AG04450 (cell line): ENCODE data around the gene PPT1. TPM values are rescaled to one million over a fixed set of nuclear protein-coding genes. Genes with fewer than 3 reads are reported as not detected.

Experiments
- CTCF ChIA-PET: fragments of 300-600, 350-600 bp; formaldehyde crosslinking; extraction: SDS; loops from one replicate; lab custom pipeline; 2022; ENCODE audit warnings: antibody characterized with exemption, inconsistent platforms; lab: Charles Lee
- POLR2A ChIA-PET: fragments of 350-600 bp; formaldehyde crosslinking; extraction: SDS; loops from one replicate; lab custom pipeline; 2021; ENCODE audit warnings: antibody characterized with exemption, inconsistent platforms; lab: Yijun Ruan, JAX
- DNase-seq: peaks from one replicate; pipeline ENCODE4 v3.0.0-alpha.2; 2011; ENCODE audit warnings: low read depth, low spot score
- H3K27ac ChIP-seq: one replicate; pipeline ENCODE4 v1.5.1; 2012; ENCODE audit warnings: low read depth, low read length, control low read depth
- H3K27me3 ChIP-seq: one replicate; pipeline ENCODE4 v1.6.0; 2012; ENCODE audit warnings: low read length; ENCODE audit not compliant: control insufficient read depth, insufficient read depth
- H3K4me3 ChIP-seq: 2 replicates; pipeline ENCODE4 v1.5.1; 2011; ENCODE audit warnings: mild to moderate bottlenecking, low read depth, low read length, control low read depth
- H3K9me3 ChIP-seq: 2 replicates; pipeline ENCODE4 v1.5.1; 2012; ENCODE audit warnings: low read length; ENCODE audit not compliant: control insufficient read depth, insufficient read depth
- polyA plus RNA-seq: library from polyadenylated mRNA; depleted of rRNA; stranded (reverse); fragments of >200 nt; gene quantifications from 2 replicates; pipeline ENCODE4 v1.2.3, GENCODE V29; 2011
- TF ChIP-seq, protein P1 (sequence below): IDR thresholded peaks from 2 replicates; pipeline ENCODE4 v1.5.1; 2011; ENCODE audit warnings: low read depth, low read length, control low read depth, inconsistent platforms

Gene PPT1
- polyA plus RNA-seq, 1 experiment: 44.2 TPM

DNA sequence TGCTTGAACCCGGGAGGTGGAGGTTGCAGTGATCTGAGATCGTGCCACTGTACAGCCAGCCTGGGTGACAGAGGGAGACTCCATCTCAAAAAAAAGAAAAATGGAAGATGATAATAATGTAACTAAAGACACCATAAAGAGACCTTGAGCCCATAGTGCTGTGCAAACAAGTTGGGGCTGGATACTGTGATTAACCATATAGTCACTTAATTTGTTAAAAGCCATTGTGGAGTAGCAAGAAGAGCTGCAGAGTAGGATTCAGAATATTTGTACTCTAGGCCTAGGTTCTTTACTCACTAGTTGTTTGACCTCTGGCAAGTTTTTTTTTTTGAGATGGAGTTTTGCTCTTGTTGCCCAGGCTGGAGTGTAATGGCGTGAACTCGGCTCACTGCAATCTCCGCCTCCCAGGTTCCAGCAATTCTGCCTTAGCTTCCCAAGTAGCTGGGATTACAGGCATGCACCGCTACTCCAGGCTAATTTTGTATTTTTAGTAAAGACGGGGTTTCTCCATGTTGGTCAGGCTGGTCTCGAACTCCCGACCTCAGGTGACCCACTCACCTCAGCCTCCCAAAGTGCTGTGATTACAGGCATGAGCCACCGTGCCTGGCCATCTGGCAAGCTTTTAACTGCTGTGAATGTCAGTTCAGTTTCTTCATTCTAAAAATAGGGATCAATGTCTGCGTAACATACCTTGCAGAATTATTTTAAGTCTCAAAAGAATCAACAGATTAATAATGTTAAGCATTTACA lies 43.7 kb downstream of the PPT1 start:
- Histone ChIP-seq H3K27me3 (no peaks in the 10 kb centered on the region), H3K4me3 (no peak overlapping the region), H3K9me3 (no peaks in the 10 kb centered on the region), H3K27ac (no peak overlapping the region)
- POLR2A ChIA-PET: no interaction called here
- CTCF ChIA-PET: no interaction called here
- DNase-seq: no peak
- TF ChIP-seq, protein P1, sequence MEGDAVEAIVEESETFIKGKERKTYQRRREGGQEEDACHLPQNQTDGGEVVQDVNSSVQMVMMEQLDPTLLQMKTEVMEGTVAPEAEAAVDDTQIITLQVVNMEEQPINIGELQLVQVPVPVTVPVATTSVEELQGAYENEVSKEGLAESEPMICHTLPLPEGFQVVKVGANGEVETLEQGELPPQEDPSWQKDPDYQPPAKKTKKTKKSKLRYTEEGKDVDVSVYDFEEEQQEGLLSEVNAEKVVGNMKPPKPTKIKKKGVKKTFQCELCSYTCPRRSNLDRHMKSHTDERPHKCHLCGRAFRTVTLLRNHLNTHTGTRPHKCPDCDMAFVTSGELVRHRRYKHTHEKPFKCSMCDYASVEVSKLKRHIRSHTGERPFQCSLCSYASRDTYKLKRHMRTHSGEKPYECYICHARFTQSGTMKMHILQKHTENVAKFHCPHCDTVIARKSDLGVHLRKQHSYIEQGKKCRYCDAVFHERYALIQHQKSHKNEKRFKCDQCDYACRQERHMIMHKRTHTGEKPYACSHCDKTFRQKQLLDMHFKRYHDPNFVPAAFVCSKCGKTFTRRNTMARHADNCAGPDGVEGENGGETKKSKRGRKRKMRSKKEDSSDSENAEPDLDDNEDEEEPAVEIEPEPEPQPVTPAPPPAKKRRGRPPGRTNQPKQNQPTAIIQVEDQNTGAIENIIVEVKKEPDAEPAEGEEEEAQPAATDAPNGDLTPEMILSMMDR: no peak

DNA sequence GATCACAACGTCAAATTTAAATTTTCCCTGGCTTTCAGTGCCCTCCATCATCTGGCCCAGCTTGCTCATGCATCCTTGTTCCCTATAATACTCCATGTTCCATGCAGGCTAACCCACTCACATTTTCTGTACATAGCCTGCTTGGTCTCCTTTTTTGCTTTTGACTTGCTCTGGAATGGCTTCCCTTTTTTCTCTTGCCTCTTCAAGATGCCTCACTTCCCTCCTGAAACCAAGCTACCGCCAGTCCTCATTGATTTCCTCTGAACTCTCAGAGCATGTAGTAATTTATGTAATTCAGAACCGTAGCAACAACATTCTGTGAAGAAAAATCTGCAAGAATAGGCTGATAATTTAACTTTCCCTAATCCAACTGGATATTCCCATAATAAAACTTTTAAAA lies 46.2 kb downstream of the PPT1 start:
- ChIA-PET POLR2A (interaction anchor here (0.6 kb wide), 1 partner anchor 25 kb away, joined by 3 read pairs; no protein-coding TSS in a partner anchor), CTCF (interaction anchor here (0.9 to 2.9 kb wide), 2 partner anchors 18 to 148 kb away, joined by 3 to 9 read pairs; no protein-coding TSS in a partner anchor)
- TF ChIP-seq, protein P1: no peak
- H3K27me3 ChIP-seq: no peaks in the 10 kb centered on the region
- DNase-seq: no peak
- no peak overlapping the region for H3K4me3 ChIP-seq
- H3K27ac ChIP-seq: no peak overlapping the region
- H3K9me3 ChIP-seq: no peaks in the 10 kb centered on the region

DNA sequence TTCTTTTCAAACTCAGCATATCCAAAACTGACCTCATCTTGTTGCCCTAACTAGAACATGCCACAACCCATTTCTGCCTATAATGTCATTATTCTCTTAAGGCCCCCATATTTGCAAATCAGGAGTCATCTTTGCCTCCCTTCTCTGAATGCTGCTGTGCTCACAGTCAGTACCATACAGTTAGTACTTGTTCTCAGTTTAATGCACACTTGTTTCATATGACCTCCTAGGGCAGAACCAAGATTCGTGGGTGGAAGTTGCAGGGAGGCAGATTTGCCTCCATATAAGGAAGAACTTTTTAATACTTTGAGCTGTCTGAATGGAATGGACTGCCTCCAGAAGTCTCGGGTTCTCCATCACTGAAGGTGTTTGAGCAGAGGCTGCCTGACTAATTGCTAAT lies 47.3 kb downstream of the PPT1 start:
- POLR2A ChIA-PET: no interaction called here
- H3K27ac ChIP-seq: no peak overlapping the region
- DNase-seq: no peak
- no peaks in the 10 kb centered on the region for H3K27me3 ChIP-seq
- H3K9me3 ChIP-seq: no peaks in the 10 kb centered on the region
- TF ChIP-seq, protein P1: no peak
- CTCF ChIA-PET: interaction anchor here (2.9 kb wide), 1 partner anchor 17 kb away, joined by 9 read pairs; no protein-coding TSS in a partner anchor
- no peak overlapping the region for H3K4me3 ChIP-seq

DNA sequence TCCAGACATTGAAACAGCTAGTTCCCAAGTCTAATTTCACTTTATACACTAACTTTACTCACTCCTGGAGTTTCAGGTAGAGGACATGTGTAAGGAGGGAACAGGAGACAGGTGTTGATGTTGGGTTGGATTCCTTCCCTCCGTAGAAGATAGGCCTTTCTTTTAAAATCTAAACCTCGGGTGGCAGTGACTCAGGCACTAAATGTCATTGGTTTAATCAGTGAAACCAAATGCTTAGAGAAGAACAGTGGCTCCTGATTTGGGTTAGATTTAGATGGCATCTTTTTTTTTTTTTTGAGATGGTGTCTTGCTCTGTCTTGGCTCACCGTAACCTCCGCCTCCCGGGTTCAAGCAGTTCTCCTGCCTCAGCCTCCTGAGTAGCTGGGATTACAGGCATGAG lies 49.3 kb downstream of the PPT1 start:
- Histone ChIP-seq H3K4me3 (no peak overlapping the region), H3K27ac (no peak overlapping the region), H3K9me3 (no peaks in the 10 kb centered on the region), H3K27me3 (no peaks in the 10 kb centered on the region)
- ChIA-PET POLR2A (no interaction called here), CTCF (no interaction called here)
- TF ChIP-seq, protein P1: no peak
- DNase-seq: no peak

DNA sequence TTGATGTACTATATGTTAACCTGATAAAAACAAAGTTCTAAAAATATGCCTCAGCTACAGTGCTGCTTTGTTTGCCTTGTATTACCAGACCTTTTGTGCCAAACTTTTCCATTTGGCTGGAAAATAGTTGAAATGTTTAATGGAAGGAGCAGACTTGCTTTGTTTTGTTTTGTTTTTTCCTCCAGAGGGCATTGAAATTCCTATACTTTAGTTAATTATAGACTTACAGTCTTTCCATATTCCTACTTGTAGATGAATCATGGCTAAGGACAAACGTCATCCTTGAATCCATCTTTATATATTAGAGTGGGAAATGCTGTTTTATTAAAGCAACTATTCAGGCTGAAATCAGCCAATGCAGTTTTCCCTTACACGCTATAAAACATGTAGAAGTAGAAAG lies 49.8 kb downstream of the PPT1 start:
- Histone ChIP-seq H3K27ac (no peak overlapping the region), H3K27me3 (no peaks in the 10 kb centered on the region), H3K9me3 (no peaks in the 10 kb centered on the region), H3K4me3 (no peak overlapping the region)
- POLR2A ChIA-PET: no interaction called here
- no peak for DNase-seq
- CTCF ChIA-PET: no interaction called here
- TF ChIP-seq, protein P1: no peak
